ENCODE measurements around the gene CTNNA3.

- TF ChIP-seq CTCF (IDR thresholded peaks at IDR 0.05) (no peak), POLR2A (IDR thresholded peaks at IDR 0.05) (no peak)
Measured at GRCh38 chr10:66782144-66782543, 913.9 kb downstream of the CTNNA3 start.

Data from uterus (tissue), 2 donors.